Anterior cingulate cortex (tissue), 58 donors: ENCODE data around the gene PANK4.

Experiments used
- DNase-seq, 58 donors: peaks; one replicate each; lab custom pipeline; 2025; lab: John Stamatoyannopoulos, UW

The PANK4 gene

DNA sequence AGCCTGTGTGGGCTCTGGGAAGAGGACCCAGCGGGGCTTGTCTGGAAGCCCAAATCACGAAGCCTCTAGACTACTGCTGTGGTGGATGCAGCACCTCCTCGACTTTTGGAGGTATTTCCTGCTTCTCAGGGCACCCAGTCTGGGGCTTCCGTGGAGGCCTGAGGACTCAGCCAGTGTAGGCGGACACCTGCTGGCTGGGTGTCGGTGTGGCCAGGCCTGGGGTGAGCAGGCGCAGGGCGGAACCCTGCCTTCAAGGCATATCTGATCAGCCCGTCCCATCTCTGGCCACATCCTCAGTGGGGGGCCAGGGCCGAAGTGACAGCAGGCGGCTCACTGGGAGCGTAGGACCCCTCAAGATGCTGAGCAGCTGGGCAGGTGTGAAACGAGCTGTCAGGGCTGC is 43.4 kb downstream of the PANK4 start:
- no peak for DNase-seq

GRCh38 chr1:2482588-2482987 is 43.8 kb downstream of the PANK4 start:
- no peak for DNase-seq

DNA sequence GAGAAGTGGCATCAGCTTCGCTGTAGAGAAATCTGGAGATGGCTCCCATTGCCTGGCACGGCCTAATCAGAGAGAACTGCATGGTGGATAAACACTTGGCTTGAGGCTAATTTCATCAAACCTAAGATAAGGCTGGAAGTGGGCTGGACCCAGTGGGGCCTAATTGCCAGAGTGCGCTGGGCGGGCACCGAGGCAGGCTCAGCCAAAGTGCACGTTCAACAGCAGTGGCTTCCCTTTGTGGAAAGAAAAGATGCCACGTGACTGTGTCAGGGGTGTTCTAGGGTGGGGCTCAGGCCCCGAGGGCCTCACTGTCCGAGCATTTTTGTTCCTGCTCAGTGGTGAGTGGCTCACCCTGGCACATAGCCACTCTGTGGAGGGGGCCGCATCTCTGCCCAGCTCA is 44.5 kb downstream of the PANK4 start:
- DNase-seq, result no peak

GRCh38 chr1:2480986-2481364 is 45.4 kb downstream of the PANK4 start:
- DNase-seq, result peak in 1 of 58 donors; percentile 32

DNA sequence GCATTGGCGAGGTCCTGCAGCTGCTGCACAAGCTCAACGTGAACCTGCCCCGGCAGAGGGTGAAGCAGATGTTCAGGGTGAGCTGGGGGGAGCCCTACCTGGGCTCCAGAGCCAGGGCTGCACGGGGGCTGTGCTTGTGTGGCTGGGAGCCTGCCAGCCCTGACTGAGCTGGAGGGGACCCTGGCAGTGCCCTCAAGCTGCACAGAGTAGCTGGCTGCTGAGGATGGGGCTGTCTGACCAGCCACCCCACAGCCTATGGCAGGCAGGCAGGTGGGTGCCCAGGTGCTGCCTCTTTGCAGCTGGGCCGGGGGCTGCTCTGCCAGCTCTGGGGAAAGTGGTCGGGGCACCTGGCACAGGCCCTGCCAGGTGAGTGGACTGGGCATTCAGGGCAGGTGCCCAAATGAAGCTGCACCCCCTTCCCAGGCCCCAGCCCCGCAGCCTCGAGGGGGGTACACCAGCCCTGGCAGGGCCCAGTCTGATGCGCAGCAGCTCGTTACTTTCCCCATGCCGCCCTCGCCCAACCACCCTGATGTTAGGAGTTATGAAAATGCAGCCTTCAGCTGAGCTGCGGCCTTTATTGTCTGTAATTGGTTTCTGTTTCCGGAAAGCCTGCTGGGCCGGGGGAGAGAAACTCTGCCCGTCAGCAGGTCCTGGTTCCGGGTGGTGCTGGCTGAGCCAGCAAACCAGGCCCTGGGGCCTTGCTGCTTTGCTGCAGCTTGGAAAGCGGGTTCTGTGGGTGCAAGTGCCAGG is 46.0 kb downstream of the PANK4 start:
- DNase-seq, result no peak

DNA sequence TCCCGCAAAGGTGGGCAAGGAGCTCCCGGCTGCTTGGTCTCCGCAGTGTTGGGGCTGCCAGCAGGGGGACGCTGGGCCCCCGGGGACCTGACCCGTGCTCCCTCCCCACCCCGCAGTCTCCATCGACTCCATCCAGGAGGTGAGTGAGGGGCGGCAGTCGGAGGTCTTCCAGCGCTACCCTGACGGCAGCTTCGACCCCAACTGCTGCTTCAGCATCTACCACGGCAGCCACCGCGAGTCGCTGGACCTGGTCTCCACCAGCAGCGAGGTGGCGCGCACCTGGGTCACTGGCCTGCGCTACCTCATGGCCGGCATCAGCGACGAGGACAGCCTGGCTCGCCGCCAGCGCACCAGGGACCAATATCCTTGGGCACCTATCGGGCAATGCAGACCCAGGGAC is 46.8 kb downstream of the PANK4 start:
- no peak for DNase-seq

DNA sequence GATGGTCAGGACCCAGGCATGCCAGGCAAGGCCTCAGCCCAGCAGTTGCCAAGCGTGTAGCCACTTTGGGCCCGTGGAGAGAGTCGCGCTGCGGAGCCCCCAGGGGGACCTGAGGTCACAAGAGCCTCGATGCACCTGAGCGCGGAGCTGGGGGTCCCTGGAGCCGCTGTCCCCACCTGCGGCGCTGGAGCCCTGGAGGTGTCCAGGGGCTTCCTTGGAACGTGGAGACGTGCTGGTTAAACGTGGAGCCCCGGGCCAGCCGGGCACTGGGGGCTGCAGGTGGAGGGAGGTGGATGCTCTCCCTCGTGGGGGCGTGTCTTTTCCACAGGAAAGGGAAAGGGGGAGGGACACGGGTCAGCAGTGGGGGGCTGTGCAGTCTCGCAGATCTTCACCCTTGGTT is 47.2 kb downstream of the PANK4 start:
- no peak for DNase-seq

DNA sequence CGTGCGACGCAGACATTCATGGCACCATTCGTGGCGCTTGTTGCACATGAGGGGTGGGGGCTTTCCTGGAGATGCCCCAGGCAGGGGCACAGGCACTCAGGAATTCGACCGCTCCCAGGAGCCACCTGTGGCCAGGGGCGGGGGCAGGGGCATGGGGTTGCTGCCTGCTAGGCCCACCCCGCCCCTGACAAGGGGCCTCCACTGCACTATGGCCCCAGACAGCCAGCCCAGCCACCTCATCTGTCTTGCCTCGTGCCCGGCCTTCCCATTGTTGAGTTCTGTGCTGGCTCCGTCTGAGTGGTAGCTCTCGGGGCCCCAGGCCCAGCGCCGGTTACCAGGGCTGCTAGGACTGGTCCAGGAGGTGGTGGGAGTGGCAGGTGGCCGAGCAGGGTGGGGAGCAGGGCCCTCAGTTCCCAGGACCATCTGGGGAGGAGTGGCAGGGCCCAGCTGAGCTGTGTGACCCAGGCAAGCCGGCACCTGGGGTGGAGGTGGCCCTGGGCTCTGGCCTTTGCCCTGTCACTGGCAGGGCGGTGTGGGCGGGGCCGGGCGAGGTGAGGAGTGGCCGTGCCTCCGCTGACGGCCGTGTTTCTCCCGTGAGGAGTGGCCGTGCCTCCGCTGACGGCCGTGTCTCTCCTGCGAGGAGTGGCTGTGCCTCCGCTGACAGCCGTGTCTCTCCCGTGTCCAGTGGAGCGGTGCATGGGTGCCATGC is 48.5 kb downstream of the PANK4 start:
- no peak for DNase-seq

- DNase-seq, result no peak
These were observed 49.1 kb downstream of the PANK4 start for GRCh38 chr1:2477309-2477708.

- no peak for DNase-seq
These were observed 50.1 kb downstream of the PANK4 start, which contains the start of gene PLCH2 for GRCh38 chr1:2476061-2476999. Gene PLCH2 (plus strand): TSS chr1:2476289. CDS start chr1:2476589, 300 bp downstream.

DNA sequence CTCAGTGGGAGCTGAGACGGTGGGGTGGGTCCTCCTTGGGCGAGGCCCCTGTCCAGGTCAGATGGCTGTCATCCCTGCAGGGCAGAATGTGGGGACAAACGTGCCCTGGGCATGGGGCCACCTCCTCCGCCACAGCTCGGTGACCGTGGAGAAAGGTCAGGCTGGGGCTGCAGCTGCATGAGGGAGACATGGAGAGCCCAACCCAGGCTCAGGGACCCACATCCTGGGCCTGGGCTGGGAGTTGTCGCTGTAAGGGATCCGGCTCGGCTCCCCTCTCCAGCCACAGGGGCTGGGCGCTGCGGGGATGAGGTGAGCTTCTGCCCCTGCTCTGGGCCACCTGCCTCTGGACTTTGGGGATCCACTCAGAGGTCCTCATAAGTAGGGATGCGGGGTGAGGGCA is 50.8 kb downstream of the PANK4 start:
- no peak for DNase-seq

DNA sequence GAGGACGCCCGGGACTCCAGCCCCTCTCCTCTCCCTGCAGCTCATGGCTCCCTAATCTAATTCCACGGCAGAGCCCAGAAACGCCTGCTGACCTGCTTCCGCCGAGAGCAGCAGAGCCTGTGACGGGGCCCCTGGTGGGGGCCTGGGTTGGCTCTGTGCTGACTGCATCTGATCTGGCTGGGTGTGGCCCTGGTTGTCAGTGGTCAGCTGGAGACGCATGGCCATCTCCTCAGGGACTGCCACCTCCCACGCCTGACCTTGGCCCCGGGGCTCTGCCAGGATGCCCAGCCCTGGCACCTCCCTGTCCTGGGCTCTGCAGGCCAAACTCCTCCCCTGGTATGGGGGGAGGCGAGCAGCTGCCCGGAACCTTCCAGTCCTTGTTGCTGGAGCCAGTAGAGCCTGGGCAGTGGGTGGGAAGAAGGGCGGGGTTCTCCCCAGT is 51.4 kb downstream of the PANK4 start:
- DNase-seq, result peak in 1 of 58 donors; percentile 25

GRCh38 chr1:2474104-2474844 is 52.1 kb downstream of the PANK4 start:
- no peak for DNase-seq

DNA sequence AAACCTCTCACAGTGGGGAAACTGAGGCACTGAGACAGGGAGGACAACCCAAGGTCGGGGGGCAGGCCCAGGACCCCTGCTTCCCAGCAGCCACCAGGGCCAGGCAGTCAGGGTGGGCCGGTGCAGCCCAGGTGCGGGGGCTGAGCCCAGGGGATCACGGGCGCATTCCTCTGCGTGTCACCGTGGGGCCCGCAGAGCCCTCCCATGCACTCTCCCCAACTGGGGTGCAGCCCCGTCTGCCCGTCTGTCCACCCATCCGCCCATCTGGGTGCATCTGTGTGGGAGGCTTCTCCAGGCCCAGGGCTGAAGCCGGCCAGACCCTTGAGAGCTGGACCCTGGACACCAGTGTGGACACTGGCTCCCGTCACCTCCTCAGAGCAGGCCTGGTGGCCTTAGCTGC is 53.2 kb downstream of the PANK4 start:
- no peak for DNase-seq

- DNase-seq, result no peak
These were observed 53.7 kb downstream of the PANK4 start for GRCh38 chr1:2472561-2473177.

- peak in 1 of 58 donors; percentile 5 for DNase-seq
These were observed 54.3 kb downstream of the PANK4 start for GRCh38 chr1:2472109-2472508.

- DNase-seq, result no peak
These were observed 54.8 kb downstream of the PANK4 start for GRCh38 chr1:2471587-2472001.

DNA sequence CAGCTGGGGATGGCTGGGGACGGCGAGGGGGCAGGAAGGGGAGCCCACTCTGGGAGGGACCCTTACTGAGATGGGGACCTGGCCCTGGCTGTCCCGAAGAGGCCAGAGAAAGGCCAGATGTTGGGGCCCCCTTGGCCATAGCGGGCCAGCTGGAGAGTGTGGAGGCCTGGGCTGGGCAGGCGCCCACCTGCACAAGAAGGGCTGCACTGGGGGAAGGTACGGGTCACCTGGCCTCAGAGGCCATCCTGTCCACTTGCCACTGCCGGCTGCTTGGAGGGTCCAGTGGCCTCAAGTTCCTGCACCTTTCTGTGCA is 55.3 kb downstream of the PANK4 start:
- DNase-seq, result no peak

- peak in 5 of 58 donors; percentile 21 to 28 (median 26) for DNase-seq
These were observed 55.9 kb downstream of the PANK4 start for GRCh38 chr1:2470290-2471158.
